A673 (cell line): ENCODE results near the gene TMEM229B.

Source experiments
- CTCF ChIP-seq: fragments of 300-800, 200-600 bp; sonication (generic); conservative IDR thresholded peaks from 2 replicates; pipeline ENCODE4 v1.5.1; 2017; ENCODE audit warnings: low read depth, mild to moderate bottlenecking, antibody characterized with exemption, low read length, moderate library complexity, mixed read lengths
- EZH2 ChIP-seq: fragments of 200-600 bp; sonication (generic); IDR thresholded peaks from 2 replicates; pipeline ENCODE4 v1.6.1; 2017; ENCODE audit warnings: borderline replicate concordance, low read depth, mild to moderate bottlenecking, mixed read lengths, antibody characterized with exemption, low read length; ENCODE audit not compliant: poor library complexity, severe bottlenecking

- TF ChIP-seq CTCF = no peak
- no peak for TF ChIP-seq EZH2
Observed at GRCh38 chr14:67495827-67496226, 7.3 kb upstream of the TMEM229B start.
